DLD1 (cell line): ENCODE measurements around the gene TXNDC15.
"Not testable (repeated sequence)": the region's sequence is repeated elsewhere in the genome, so short reads cannot be mapped to it uniquely, and the experiment has no call there.

Experiments
- in situ Hi-C: cut with HindIII; loops from 2 replicates; pipeline ENCODE4 v1.10.0; 2017; ENCODE audit warnings: low sequenced_read_pairs

The TXNDC15 gene

DNA sequence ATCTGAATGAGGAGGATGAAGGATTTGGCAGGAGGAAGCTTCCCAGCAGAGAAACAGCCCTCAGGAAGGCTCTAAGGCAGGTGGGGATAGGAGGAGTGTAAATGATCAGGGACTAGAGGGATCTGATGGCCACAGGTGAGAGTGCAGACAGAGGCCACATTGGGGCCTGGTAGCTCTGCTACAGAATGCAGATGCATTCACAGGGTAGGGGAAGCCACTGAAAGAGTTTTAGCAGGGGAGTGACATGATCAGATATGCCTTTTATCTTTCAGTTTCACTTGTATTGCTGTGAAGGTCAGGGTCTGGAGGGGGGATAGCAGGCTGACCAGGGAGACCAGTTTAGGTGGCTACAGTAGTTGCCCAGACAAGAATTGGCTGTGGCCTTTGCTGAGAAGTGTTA, 3.0 kb downstream of the TXNDC15 start:
- in situ Hi-C loops: no loop called here

DNA sequence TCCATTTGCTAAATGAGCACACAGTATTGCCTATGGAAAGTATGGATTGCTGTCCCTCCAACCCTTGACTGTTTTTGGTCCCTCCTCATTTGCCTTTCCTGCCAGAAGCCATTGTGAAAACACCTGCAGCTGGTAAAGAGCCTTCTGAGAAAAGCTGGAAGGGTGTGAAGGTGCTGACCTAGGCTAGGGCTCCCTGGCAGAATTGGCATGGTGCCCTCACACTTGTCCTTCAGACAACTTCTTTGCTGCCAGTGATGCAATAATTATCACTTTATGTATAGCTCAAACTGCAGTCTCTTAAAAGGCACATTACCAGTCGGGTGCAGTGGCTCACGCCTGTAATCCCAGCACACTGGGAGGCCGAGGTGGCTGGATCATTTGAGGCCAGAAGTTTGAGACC, 4.2 kb downstream of the TXNDC15 start:
- in situ Hi-C loops: no loop called here

DNA sequence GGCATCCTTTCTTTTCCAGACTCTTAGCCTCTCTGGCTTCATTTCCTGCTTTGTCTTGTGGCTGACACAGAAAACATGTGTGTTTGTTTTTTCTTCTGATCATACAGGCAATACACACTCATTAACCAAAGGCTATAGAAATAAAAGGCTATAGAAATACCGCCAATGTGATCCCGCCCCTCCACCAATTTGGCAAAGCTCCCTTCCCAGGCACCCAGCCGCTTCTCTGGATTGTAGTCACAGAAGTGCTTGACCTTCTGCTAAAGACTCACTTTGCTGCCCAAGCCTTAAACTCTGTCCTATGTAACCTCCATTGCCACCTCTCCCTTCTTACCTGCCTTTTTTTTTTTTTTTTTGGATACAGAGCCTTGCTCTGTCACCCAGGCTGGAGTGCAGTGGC, 5.3 kb downstream of the TXNDC15 start:
- in situ Hi-C loops: no loop called here

DNA sequence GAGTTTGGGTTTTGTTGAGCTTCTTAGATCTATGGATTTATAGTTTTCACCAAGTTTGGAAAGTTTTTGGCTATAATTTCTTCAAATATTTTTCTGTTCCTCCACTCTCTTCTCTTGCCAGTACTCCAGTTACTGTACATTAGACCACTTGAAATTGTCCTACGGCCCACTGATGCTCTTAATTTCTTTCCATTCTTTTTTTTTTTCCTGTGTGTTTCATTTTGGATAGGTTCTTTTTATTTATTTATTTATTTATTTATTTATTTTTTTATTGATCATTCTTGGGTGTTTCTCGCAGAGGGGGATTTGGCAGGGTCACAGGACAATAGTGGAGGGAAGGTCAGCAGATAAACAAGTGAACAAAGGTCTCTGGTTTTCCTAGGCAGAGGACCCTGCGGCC, 6.8 kb downstream of the TXNDC15 start:
- in situ Hi-C loops: not testable (repeated sequence)

DNA sequence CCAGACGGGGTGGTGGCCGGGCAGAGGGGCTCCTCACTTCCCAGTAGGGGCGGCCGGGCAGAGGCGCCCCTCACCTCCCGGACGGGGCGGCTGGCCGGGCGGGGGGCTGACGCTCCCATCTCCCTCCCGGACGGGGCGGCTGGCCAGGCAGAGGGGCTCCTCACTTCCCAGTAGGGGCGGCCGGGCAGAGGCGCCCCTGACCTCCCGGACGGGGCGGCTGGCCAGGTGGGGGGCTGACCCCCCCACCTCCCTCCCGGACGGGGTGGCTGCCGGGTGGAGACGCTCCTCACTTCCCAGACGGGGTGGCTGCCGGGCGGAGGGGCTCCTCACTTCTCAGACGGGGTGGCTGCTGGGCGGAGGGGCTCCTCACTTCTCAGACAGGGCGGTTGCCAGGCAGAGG, 7.5 kb downstream of the TXNDC15 start:
- in situ Hi-C loops: not testable (repeated sequence)

DNA sequence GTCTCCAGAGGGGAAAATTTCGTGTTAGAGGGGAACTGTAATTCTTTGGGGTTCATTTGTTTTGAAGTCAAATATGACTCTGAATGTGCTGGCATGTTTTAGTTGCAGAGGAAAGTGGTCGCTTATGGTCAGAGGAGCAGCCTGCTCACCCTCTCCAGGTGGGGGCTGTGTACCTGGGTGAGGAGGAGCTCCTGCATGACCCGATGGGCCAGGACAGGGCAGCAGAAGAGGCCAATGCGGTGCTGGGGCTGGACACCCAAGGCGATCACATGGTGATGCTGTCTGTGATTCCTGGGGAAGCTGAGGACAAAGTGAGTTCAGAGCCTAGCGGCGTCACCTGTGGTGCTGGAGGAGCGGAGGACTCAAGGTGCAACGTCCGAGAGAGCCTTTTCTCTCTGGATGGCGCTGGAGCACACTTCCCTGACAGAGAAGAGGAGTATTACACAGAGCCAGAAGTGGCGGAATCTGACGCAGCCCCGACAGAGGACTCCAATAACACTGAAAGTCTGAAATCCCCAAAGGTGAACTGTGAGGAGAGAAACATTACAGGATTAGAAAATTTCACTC, 13.5 kb downstream of the TXNDC15 start:
- in situ Hi-C loops: no loop called here

DNA sequence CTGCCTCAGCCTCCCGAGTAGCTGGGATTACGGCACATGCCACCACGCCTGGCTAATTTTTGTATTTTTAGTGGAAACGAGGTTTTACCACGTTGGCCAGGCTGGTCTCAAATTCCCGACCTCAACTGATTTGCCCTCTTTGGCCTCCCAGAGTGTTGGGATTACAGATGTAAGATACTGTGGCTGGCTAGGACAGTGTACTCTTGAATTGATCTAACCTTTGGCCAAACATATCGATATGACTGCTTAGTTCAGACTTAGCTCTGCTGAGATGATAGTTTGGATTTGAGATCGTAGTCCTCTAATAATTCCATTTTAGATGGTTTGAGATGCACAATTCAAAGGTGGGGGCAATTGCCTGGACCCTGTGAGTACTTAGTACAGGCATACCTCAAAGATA, 15.2 kb downstream of the TXNDC15 start:
- in situ Hi-C loops: no loop called here

DNA sequence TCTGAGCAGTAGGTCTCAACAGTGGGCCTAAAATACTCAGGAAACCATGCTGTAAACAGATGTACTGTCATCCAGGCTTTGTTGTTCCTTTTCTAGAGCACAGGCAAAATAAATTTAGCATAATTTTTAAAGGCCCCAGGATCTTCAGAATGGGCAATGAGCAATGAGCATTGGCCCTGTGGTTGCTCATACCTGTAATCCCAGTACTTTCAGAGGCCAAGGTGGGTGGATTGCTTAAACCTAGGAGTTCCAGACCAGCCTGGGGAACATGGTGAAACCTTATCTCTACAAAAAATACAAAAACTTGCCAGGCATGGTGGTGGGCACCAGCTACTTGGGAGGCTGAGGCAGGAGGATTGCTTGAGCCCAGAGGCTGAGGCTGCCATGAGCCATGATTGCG, 17.3 kb downstream of the TXNDC15 start:
- in situ Hi-C loops: no loop called here

DNA sequence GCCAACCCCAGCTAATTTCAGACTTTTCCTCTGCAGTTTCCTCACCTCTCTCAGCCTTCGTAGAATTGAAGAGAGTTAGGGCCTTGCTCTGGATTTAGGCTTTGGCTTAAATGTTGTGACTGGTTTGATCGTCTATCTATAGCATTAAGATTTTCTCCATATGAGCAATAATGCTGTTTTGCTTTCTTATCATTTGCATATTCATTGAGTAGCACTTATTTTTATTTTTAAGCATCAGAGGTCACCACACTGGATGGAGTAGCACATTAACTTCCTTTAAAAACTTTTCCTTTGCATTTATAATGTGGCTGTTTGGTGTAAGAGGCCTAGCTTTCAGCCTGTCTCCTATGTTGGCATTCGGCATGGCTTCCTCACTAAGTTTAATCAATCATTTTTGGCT, 18.1 kb downstream of the TXNDC15 start:
- in situ Hi-C loops: no loop called here

DNA sequence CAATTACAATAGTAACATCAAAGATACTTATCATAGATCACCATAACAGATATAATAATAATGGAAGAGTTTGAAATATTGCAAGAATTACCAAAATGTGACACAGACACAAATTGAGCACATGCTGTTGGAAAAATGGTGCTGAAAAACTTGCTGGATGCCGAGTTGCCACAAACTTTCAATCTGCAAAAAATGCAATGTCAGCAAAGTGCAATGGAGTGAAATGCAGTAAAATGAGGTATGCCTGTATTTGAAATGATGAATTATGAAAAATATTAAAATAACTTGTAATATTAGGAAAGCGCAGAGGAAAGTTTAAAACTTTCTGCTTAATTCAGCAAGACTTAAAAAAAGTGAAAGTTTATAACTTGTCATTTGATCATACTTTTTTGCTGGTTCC, 18.8 kb downstream of the TXNDC15 start:
- in situ Hi-C loops: no loop called here

DNA sequence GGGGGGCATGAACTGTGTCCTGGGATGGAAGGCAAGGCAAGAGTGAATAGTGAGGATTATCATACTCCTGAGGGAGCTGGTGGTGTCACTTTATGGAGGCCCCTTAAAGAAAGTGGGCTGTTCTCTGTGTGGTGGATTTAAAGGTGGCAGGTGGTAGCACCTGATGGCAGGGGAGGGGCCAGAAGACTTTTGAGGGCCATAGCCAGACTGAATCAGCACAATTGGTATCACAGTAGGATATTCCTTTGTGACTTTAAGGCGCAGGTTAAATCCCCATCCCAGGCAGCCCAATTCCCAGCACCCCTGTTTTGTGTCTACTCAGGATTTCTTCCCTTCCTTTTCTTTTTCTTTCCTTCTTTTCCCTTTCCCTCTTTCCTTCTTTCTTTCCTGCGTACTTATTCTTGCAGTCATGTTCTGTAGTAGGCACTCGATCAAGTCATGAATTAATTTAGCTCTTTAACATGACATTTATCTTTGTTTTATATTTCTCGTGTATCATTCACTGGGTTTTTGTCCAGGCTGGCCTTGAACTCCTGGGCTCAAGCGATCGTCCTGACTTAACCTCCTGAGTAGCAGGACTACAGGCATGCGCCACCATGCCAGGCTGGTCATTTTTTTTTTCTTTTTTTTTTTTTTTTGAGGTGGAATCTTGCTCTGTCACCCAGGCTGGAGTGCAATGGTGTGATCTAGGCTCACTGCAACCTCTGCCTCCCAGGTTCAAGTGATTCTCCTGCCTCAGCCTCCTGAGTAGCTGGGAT, 19.8 kb downstream of the TXNDC15 start:
- in situ Hi-C loops: no loop called here

DNA sequence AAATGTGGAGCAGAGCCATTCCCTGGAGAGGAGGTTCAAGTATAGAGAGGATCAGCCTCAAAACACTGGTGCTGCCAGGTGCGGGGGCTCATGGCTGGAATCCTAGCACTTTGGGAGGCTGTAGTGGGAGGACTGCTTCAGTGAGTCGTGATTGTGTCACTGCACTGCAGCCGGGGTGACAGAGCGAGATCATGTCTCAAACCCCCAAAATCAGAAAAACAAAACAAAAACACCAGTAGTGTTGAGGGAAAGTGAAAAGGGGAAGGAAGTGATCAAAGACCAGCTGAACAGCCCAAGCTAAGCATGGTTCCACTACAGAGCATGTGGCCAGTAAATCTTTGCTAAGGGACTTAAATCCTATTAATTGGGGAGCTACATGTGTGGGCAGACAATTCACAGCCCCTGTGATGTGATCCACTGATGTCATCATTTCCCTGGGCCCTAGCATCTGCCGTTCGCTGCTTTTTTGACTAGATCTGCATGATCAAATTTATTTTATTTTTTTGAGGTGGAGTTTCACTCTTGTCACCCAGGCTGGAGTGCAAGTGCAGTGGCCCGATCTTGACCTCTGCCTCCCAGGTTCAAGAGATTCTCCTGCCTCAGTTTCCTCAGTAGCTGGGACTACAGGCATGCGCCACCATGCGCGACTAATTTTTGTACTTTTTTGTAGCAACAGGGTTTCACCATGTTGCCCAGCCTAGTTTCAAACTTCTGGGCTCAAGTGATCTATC, 28.1 kb downstream of the TXNDC15 start:
- in situ Hi-C loops: no loop called here

DNA sequence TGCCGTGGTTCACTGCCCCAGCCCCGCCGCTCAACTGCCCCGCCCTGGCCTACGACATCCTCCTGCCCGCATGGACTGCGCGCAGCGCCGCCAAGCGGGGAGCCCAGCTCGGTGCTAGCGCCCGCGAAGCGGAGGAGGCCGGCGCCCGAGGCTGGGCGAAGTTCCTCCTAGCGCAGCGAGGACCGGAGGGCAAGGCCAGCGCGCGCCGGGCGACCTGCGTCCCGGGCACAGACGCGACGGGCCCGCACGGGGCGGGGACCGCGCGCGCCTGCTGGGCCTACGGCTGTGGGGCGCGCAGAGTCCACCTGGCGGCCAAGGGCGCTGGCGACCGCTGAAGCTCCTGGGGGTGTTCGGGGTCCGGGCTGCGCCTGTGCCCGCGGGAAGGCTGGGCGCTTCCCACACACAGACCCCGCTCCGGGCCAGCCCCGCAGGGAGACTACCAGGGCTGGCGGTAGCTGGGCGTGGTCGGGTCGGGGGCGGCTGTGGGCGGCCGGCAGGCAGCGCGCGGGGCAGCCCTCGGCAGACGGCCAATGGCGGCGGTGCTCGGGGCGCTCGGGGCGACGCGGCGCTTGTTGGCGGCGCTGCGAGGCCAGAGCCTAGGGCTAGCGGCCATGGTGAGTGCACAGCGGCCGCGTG, 30.6 kb downstream of the TXNDC15 start, which contains the start of gene PCBD2:
Gene PCBD2, plus strand, starts transcription at position 522 of the 636 bp plus-strand sequence. Its CDS starts 9 bp downstream, at position 531.
- in situ Hi-C loops: no loop called here

DNA sequence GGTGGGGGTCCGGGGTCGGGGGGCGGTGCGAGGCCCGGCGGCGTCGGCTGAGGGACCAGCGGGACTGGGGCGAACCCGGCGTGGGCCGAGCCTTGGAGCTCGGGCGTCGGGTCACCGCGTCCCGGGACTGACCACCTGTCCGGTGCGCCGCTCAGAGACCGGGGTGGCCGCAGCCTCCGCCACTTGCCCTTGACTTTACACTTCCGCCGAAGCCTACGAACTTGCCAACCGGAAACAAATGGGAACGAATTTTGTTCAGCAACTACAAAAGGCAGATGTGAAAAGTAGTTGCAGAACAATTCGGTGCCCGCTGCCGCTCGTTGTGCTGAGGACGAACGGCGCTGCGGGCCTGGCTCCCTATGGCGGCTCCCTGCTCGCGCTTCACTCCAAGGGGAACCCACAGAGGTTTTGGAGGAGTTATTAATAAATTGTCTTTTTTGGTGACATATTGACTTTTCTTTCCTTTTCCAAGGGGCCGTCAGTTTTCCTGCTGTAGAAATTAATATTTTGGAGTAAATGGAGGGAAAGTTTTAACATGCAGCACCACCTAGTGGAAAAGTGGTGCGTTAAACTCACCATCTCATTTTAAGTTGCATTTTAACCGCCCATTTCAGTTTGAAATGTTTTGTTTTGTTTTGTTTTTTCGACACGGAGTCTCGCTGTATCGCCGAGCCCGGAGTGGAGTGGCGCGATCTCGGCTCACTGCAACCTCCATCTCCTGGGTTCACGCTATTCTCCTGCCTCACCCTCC, 31.2 kb downstream of the TXNDC15 start:
- in situ Hi-C loops: no loop called here

DNA sequence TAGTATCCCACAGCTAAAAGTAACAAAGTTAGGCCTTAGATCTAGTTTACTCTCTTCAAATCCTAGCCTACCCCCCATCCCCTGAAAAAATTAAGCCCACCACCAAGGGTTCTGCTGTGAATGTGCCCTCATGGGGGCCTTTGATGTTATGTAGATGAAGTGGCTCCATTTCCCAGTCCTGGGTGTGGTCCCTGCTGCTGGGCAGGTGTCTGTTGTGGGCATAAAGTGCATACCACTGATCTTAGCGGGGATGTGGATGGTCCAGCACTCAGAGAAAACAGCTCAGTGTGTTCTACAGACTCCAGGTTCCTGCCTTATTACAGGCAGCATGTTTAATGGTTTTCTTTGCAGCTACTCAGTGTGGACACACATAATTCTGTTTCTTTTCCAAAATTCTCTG, 32.6 kb downstream of the TXNDC15 start:
- in situ Hi-C loops: no loop called here

DNA sequence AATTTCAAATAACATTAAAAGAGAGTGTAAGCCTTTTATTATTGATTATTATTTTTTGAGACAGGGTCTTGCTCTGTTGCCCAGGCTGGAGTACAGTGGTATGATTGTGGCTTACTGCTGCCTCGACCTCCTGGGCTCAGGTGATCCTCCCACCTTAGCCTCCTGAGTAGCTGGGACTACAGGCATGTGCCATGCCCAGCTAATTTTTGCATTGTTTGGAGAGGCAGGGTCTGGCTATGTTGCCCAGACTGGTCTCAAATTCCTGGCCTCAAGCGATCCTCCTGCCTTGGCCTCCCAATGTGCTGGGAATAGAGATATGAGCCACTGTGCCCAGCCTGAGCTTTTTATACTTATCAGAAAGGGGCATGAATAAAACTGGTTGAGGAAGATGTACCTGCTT, 36.6 kb downstream of the TXNDC15 start:
- in situ Hi-C loops: not testable (repeated sequence)

DNA sequence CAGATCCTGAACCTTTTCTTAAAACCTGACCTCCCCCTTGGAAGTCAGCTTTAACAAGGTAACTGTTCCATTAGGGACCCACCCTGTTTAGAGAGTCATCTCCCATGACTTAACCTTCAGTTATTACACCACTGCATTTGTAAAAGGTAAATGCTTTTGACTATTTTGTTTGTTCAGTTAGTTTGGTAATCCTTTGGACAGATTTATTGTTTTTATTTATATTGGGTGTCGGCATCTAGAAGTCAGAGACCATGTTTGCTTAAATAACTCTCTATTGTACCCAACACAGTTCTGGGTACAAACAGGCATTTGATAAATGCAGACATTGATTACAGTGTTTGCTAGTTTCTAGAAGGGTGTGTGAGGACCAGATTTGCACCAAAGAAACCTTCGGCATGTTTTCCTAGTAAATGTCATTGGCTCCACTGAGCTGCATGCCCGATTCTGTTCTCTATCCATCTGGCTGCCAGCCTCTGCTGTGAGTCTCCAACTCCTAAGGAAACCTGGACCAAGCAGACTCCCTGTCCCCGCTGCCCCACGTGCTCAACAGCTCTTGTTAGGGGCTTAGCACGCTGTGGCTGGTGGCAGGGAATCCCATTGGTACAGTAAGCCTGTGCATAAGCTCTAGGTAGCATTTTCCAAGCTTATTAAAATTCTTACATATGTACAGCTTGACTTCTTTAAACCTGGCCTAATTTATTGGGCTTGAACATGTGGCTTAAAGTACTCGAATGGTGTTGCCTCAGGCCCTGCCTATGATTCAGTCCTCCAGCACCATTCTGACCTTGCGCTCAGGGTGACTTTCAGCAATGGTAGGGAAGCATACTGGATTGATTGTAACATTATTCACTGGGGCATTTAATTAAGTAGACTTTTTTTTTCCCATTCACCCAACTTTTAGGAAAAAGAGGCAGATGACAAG, 37.4 kb downstream of the TXNDC15 start:
- in situ Hi-C loops: no loop called here

DNA sequence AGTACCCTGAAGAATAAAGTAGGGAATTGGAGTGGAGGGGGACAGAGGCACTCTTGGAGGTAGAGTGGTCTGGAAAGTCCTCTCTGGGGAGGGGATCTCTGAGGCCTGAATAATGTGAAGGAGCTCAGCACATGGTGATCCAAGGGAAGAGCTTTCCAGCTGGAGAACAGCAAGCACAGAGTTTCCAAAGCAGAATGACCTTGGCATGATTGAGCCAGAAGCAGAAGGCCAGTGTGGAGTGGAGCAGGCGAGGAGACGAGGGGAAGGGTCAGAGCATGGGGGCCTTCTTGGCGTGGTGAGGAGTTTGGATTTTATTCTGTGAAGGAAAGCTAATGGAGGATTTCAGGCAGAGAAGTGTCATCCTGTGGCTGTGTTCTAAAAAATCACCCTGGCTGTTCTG, 39.1 kb downstream of the TXNDC15 start:
- in situ Hi-C loops: no loop called here

DNA sequence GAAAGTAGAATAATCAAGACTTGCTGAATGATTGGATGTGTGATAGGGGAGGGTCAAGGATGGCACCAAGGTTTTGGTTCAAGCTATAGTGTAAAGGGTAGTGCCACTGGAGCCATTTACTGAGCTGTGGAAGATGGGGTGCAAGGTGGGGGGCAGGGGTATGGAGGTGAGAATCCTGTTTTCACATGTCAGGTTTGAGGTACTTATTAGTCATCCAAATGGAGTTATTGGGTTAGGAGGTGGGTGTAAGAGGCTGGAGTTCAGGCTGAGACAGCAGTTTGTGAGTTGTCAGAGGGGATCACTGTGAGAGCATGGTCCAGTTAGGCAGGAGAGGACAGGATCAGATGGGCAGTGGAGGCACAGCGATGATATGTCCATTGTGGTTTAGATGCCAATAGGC, 39.6 kb downstream of the TXNDC15 start:
- in situ Hi-C loops: no loop called here
